ACHN (cell line): ENCODE measurements around the gene PACRG.

Source experiments
- DNase-seq: peaks from one replicate; pipeline ENCODE4 v3.0.0-alpha.2; 2015
- in situ Hi-C: cut with HindIII; loops from 2 replicates; pipeline ENCODE4 v1.10.0; 2017; ENCODE audit warnings: low sequenced_read_pairs, low pct_ligation_motif_present, low pct_unique_long_range_greater_than_20kb

Gene PACRG

GRCh38 chr6:162849269-162849668 lies 121.5 kb downstream of the PACRG start:
- no peak for DNase-seq
- in situ Hi-C loops = no loop called here

GRCh38 chr6:162852192-162852591 lies 124.4 kb downstream of the PACRG start:
- DNase-seq = no peak
- in situ Hi-C loops = no loop called here

GRCh38 chr6:162852840-162853577 lies 125.2 kb downstream of the PACRG start:
- in situ Hi-C loops = no loop called here
- DNase-seq = no peak

GRCh38 chr6:162854228-162854627 lies 126.5 kb downstream of the PACRG start:
- no peak for DNase-seq
- in situ Hi-C loops = no loop called here

GRCh38 chr6:162854734-162855191 lies 127.0 kb downstream of the PACRG start:
- in situ Hi-C loops = no loop called here
- DNase-seq = no peak

GRCh38 chr6:162856885-162857284 lies 129.1 kb downstream of the PACRG start:
- peak; percentile 51 for DNase-seq
- in situ Hi-C loops = no loop called here

GRCh38 chr6:162857326-162857725 lies 129.6 kb downstream of the PACRG start:
- in situ Hi-C loops = no loop called here

GRCh38 chr6:162862462-162862861 lies 134.7 kb downstream of the PACRG start:
- in situ Hi-C loops = no loop called here
- no peak for DNase-seq

More at GRCh38 chr6:162857326-162857725, 129.6 kb downstream of the PACRG start:
- no peak for DNase-seq

GRCh38 chr6:162862941-162863340 lies 135.2 kb downstream of the PACRG start:
- in situ Hi-C loops = no loop called here
- DNase-seq = no peak

GRCh38 chr6:162863821-162864220 lies 136.0 kb downstream of the PACRG start:
- DNase-seq = no peak
- in situ Hi-C loops = no loop called here

GRCh38 chr6:162864911-162865310 lies 137.1 kb downstream of the PACRG start:
- DNase-seq = no peak

GRCh38 chr6:162866656-162867055 lies 138.9 kb downstream of the PACRG start:
- no peak for DNase-seq
- in situ Hi-C loops = no loop called here

More at GRCh38 chr6:162864911-162865310, 137.1 kb downstream of the PACRG start:
- in situ Hi-C loops = no loop called here

- DNase-seq = no peak
- in situ Hi-C loops = no loop called here
These were observed 140.6 kb downstream of the PACRG start for GRCh38 chr6:162868397-162868796.

- no peak for DNase-seq
- in situ Hi-C loops = no loop called here
These were observed 144.2 kb downstream of the PACRG start for GRCh38 chr6:162871966-162872365.

- in situ Hi-C loops = no loop called here
- DNase-seq = no peak
These were observed 145.8 kb downstream of the PACRG start for GRCh38 chr6:162873537-162873936.

- in situ Hi-C loops = no loop called here
- DNase-seq = no peak
These were observed 147.3 kb downstream of the PACRG start for GRCh38 chr6:162875070-162875469.

GRCh38 chr6:162882801-162883481 lies 155.2 kb downstream of the PACRG start:
- DNase-seq = no peak
- in situ Hi-C loops = no loop called here

- no peak for DNase-seq
- in situ Hi-C loops = no loop called here
These were observed 160.4 kb downstream of the PACRG start for GRCh38 chr6:162887981-162888689.

GRCh38 chr6:162889303-162889702 lies 161.5 kb downstream of the PACRG start:
- no peak for DNase-seq
- in situ Hi-C loops = no loop called here
